Panc1 (cell line): ENCODE data around the gene PAPOLB. TPM values are rescaled to one million over a fixed set of nuclear protein-coding genes. Genes with fewer than 3 reads are reported as not detected.
"Not testable (repeated sequence)": the region's sequence is repeated elsewhere in the genome, so short reads cannot be mapped to it uniquely, and the experiment has no call there.

Experiments
- ATAC-seq: fragments of 200-7000 bp; cut with Tn5 transposase; 2 replicates; pipeline ENCODE4 v1.9.1; 2020; ENCODE audit warnings: mild to moderate bottlenecking, moderate library complexity
- BruUV-seq: library from RNA; stranded (reverse); fragments of 400-500 nt; replicated peaks from 2 replicates; lab custom pipeline; 2021; lab: Mats Ljungman, UMichigan
- CTCF ChIA-PET: fragments of 300-600 bp; sonication (Branson Sonifier 250); formaldehyde crosslinking; loops from one replicate; lab custom pipeline; 2022; ENCODE audit warnings: antibody characterized with exemption; lab: Charles Lee
- POLR2A ChIA-PET: fragments of 300-600 bp; sonication (Branson Sonifier 250); formaldehyde crosslinking; loops from one replicate; lab custom pipeline; 2022; ENCODE audit warnings: antibody characterized with exemption; lab: Charles Lee
- DNase-seq: peaks from one replicate; pipeline ENCODE4 v3.0.0-alpha.2; 2010; ENCODE audit warnings: low read depth, low spot score
- H3K27ac ChIP-seq: 2 replicates; pipeline ENCODE4 v1.5.1; 2011; ENCODE audit warnings: mild to moderate bottlenecking, low read length, inconsistent platforms
- H3K27me3 ChIP-seq: fragments of 200-500 bp; sonication (Bioruptor generic); 2 replicates; pipeline ENCODE4 v1.6.0; 2014; ENCODE audit warnings: low read length, inconsistent platforms; ENCODE audit not compliant: control insufficient read depth, insufficient read depth
- H3K36me3 ChIP-seq: fragments of 200-500 bp; sonication (Bioruptor generic); 2 replicates; pipeline ENCODE4 v1.5.1; 2014; ENCODE audit warnings: inconsistent platforms, mild to moderate bottlenecking, low read length, moderate library complexity; ENCODE audit not compliant: control insufficient read depth, insufficient read depth
- H3K4me1 ChIP-seq: 2 replicates; pipeline ENCODE4 v1.5.1; 2011; ENCODE audit warnings: inconsistent platforms, mild to moderate bottlenecking, low read length, moderate library complexity; ENCODE audit not compliant: control insufficient read depth, insufficient read depth
- H3K4me3 ChIP-seq, 2 experiments: 2 replicates each; pipeline ENCODE4 v1.5.1; 2011 to 2012; ENCODE audit warnings: low read depth in 2 of 2, low read length in 2 of 2, mild to moderate bottlenecking in 2 of 2, inconsistent platforms in 1 of 2, moderate library complexity in 1 of 2
- H3K9me3 ChIP-seq: fragments of 200-500 bp; sonication (Bioruptor generic); 2 replicates; pipeline ENCODE4 v1.5.1; 2014; ENCODE audit warnings: low read depth, mild to moderate bottlenecking, inconsistent platforms, low read length, moderate library complexity; ENCODE audit not compliant: control insufficient read depth, insufficient read depth
- CTCF ChIP-seq: fragments of 450-650 bp; IDR thresholded peaks from 2 replicates; pipeline ENCODE4 v1.5.1; 2017; ENCODE audit warnings: mild to moderate bottlenecking
- POLR2AphosphoS5 ChIP-seq: IDR thresholded peaks from 2 replicates; pipeline ENCODE4 v1.6.1; 2012; ENCODE audit warnings: mild to moderate bottlenecking, low read depth, low read length, moderate library complexity
- REST ChIP-seq, 2 experiments: IDR thresholded peaks; 2 replicates each; pipeline ENCODE4 v1.6.1; 2011 to 2012; ENCODE audit warnings: low read depth in 2 of 2, control low read depth in 1 of 2, low read length in 1 of 2, mild to moderate bottlenecking in 1 of 2, moderate library complexity in 1 of 2; ENCODE audit not compliant: insufficient read depth in 1 of 2
- SIN3A ChIP-seq: IDR thresholded peaks from 2 replicates; pipeline ENCODE4 v1.6.1; 2012; ENCODE audit warnings: low read depth, mild to moderate bottlenecking, low read length, moderate library complexity, borderline replicate concordance; ENCODE audit not compliant: insufficient read depth
- TCF7L2 ChIP-seq: IDR thresholded peaks from 2 replicates; pipeline ENCODE4 v1.6.1; 2011; ENCODE audit warnings: mild to moderate bottlenecking, low read depth, low read length, inconsistent platforms
- in situ Hi-C: cut with HindIII; loops from 2 replicates; pipeline ENCODE4 v1.10.0; 2016; ENCODE audit warnings: low sequenced_read_pairs, low pct_unique_long_range_greater_than_20kb
- intact Hi-C: fragments of 100-400 bp; cut with micrococcal nuclease; formaldehyde crosslinking; loops from one replicate; pipeline ENCODE4 v1.10.0; 2022; ENCODE audit not compliant: unreplicated experiment
- total RNA-seq: library from RNA; stranded (reverse); gene quantifications from one replicate; pipeline ENCODE4 v1.2.1, GENCODE V29; 2021; ENCODE audit not compliant: unreplicated experiment

PAPOLB gene
- total RNA-seq, 1 experiment from 2014 or later = not detected

- H3K36me3 ChIP-seq = no peaks in the 10 kb centered on the region
- BruUV-seq = no TSS peak
- no peak overlapping the region for H3K27ac ChIP-seq
- ATAC-seq = no peak
- H3K4me1 ChIP-seq = no peaks in the 10 kb centered on the region
- ChIA-PET CTCF (interaction anchor here (0.7 kb wide), 1 partner anchor 97 kb away, joined by 3 read pairs; no protein-coding TSS in a partner anchor), POLR2A (interaction anchor here (0.6 kb wide), 1 partner anchor 292 kb away, joined by 3 read pairs; no protein-coding TSS in a partner anchor)
- H3K4me3 ChIP-seq = no peak overlapping the region
- in situ Hi-C loops (no loop called here), intact Hi-C loops (no loop called here)
- H3K9me3 ChIP-seq = no peaks in the 10 kb centered on the region
- no peak for DNase-seq
- H3K27me3 ChIP-seq = no peaks in the 10 kb centered on the region
- TF ChIP-seq SIN3A = no peak
- no peak for TF ChIP-seq TCF7L2
- TF ChIP-seq POLR2AphosphoS5 = no peak
- no peak for TF ChIP-seq REST (IDR thresholded peaks at IDR 0.05; ENCODE audit: insufficient read depth in 1 of 2, low read depth in 2 of 2, low read length in 1 of 2)
- TF ChIP-seq CTCF = no peak
These were observed 32.7 kb upstream of the PAPOLB start for GRCh38 chr7:4894482-4894881.

- ChIA-PET CTCF (interaction anchor here (0.7 kb wide), 1 partner anchor 96 kb away, joined by 3 read pairs; no protein-coding TSS in a partner anchor), POLR2A (interaction anchor here (0.6 kb wide), 1 partner anchor 292 kb away, joined by 3 read pairs; no protein-coding TSS in a partner anchor)
- no peaks in the 10 kb centered on the region for H3K27me3 ChIP-seq
- in situ Hi-C loops (no loop called here), intact Hi-C loops (no loop called here)
- no peak overlapping the region for H3K4me3 ChIP-seq
- H3K9me3 ChIP-seq = no peaks in the 10 kb centered on the region
- TF ChIP-seq POLR2AphosphoS5 = no peak
- no peak for TF ChIP-seq TCF7L2
- no peak for TF ChIP-seq REST (IDR thresholded peaks at IDR 0.05; ENCODE audit: insufficient read depth in 1 of 2, low read depth in 2 of 2, low read length in 1 of 2)
- TF ChIP-seq CTCF = no peak
- no peak for TF ChIP-seq SIN3A
- BruUV-seq = no TSS peak
- no peaks in the 10 kb centered on the region for H3K4me1 ChIP-seq
- no peak for DNase-seq
- no peak overlapping the region for H3K27ac ChIP-seq
- ATAC-seq = no peak
- H3K36me3 ChIP-seq = no peaks in the 10 kb centered on the region
These were observed 32.2 kb upstream of the PAPOLB start for GRCh38 chr7:4893929-4894475.

GRCh38 chr7:4893188-4893587, 31.4 kb upstream of the PAPOLB start:
- H3K27ac ChIP-seq, H3K9me3 ChIP-seq, CTCF ChIA-PET, intact Hi-C loops, ATAC-seq, BruUV-seq, H3K4me3 ChIP-seq, POLR2A ChIA-PET, DNase-seq, H3K27me3 ChIP-seq, H3K36me3 ChIP-seq, in situ Hi-C loops, H3K4me1 ChIP-seq: not testable (repeated sequence)
